DND-41 (cell line): ENCODE data around the gene CBX4.
A peak's percentile ranks its signal among the peaks of the same experiment; 100 is the strongest.

Source experiments
- ATAC-seq: fragments of 200-7000 bp; cut with Tn5 transposase; 3 replicates; pipeline ENCODE4 v1.9.1; 2021; ENCODE audit warnings: low read depth; ENCODE audit not compliant: insufficient read depth
- DNase-seq: peaks from one replicate; pipeline ENCODE4 v3.0.0-alpha.2; 2020
- H2AFZ ChIP-seq: 2 replicates; pipeline ENCODE4 v1.6.0; 2012; ENCODE audit warnings: low read depth, low read length
- H3K27ac ChIP-seq: 2 replicates; pipeline ENCODE4 v1.5.1; 2012; ENCODE audit warnings: low read length, inconsistent platforms
- H3K27me3 ChIP-seq: fragments of 200-600 bp; sonication (generic); 2 replicates; pipeline ENCODE4 v1.6.0; 2012; ENCODE audit warnings: low read length, mild to moderate bottlenecking, inconsistent platforms; ENCODE audit not compliant: insufficient read depth, poor library complexity
- H3K36me3 ChIP-seq: 2 replicates; pipeline ENCODE4 v1.5.1; 2012; ENCODE audit warnings: low read length, inconsistent platforms; ENCODE audit not compliant: insufficient read depth
- H3K4me1 ChIP-seq: 2 replicates; pipeline ENCODE4 v1.5.1; 2012; ENCODE audit warnings: mild to moderate bottlenecking, low read length; ENCODE audit not compliant: insufficient read depth
- H3K4me2 ChIP-seq: 2 replicates; pipeline ENCODE4 v1.6.0; 2012; ENCODE audit warnings: mild to moderate bottlenecking, moderate library complexity, low read length, inconsistent platforms; ENCODE audit not compliant: insufficient read depth
- H3K4me3 ChIP-seq, 2 experiments: fragments of 200-600 bp in 1 of 2; shearing (Covaris generic) in 1 of 2; 2 replicates each; pipeline ENCODE4 v1.5.1; 2012 to 2016; ENCODE audit warnings: inconsistent platforms in 2 of 2, low read length in 2 of 2, mild to moderate bottlenecking in 2 of 2, low read depth in 1 of 2, moderate library complexity in 1 of 2
- H3K79me2 ChIP-seq: 2 replicates; pipeline ENCODE4 v1.6.0; 2012; ENCODE audit warnings: low read length, inconsistent platforms; ENCODE audit not compliant: insufficient read depth
- H3K9ac ChIP-seq: 2 replicates; pipeline ENCODE4 v1.6.0; 2012; ENCODE audit warnings: low read depth, mild to moderate bottlenecking, inconsistent platforms, low read length, moderate library complexity
- H3K9me3 ChIP-seq: 2 replicates; pipeline ENCODE4 v1.5.1; 2012; ENCODE audit warnings: low read length, moderate library complexity, mild to moderate bottlenecking, inconsistent platforms; ENCODE audit not compliant: insufficient read depth, severe bottlenecking
- H4K20me1 ChIP-seq: 2 replicates; pipeline ENCODE4 v1.6.0; 2012; ENCODE audit warnings: low read length; ENCODE audit not compliant: insufficient read depth
- CTCF ChIP-seq: IDR thresholded peaks from 2 replicates; pipeline ENCODE4 v1.5.1; 2012; ENCODE audit warnings: borderline replicate concordance, low read length, moderate library complexity, mild to moderate bottlenecking; ENCODE audit not compliant: poor library complexity, severe bottlenecking; ENCODE audit errors: extremely low read depth
- EZH2 ChIP-seq: IDR thresholded peaks from 3 replicates; pipeline ENCODE4 v1.6.1; 2012; ENCODE audit warnings: borderline replicate concordance, low read depth, mild to moderate bottlenecking, moderate library complexity, low read length, inconsistent platforms; ENCODE audit not compliant: severe bottlenecking

CBX4 gene

GRCh38 chr17:79874329-79874981 lies 35.2 kb upstream of the CBX4 start:
- peak; percentile 47 for DNase-seq
- H3K9ac ChIP-seq, result no peak overlapping the region
- no peaks in the 10 kb centered on the region for H3K4me1 ChIP-seq
- H3K4me3 ChIP-seq, result no peak overlapping the region
- H3K4me2 ChIP-seq, result no peak overlapping the region
- H2AFZ ChIP-seq, result no peak overlapping the region
- no peak for TF ChIP-seq EZH2
- peak; percentile 70 for TF ChIP-seq CTCF
- ATAC-seq, result peak; percentile 88
- H3K27me3 ChIP-seq, result no peaks in the 10 kb centered on the region
- no peak overlapping the region for H3K27ac ChIP-seq
- no peaks in the 10 kb centered on the region for H4K20me1 ChIP-seq
- no peaks in the 10 kb centered on the region for H3K9me3 ChIP-seq
- H3K36me3 ChIP-seq, result no peaks in the 10 kb centered on the region
- H3K79me2 ChIP-seq, result no peaks in the 10 kb centered on the region

- no peak overlapping the region for H3K9ac ChIP-seq
- no peak overlapping the region for H2AFZ ChIP-seq
- no peak overlapping the region for H3K27ac ChIP-seq
- H3K4me2 ChIP-seq, result no peak overlapping the region
- H4K20me1 ChIP-seq, result no peaks in the 10 kb centered on the region
- TF ChIP-seq CTCF (no peak), EZH2 (no peak)
- no peaks in the 10 kb centered on the region for H3K27me3 ChIP-seq
- no peaks in the 10 kb centered on the region for H3K9me3 ChIP-seq
- no peak for ATAC-seq
- H3K4me3 ChIP-seq, result no peak overlapping the region
- H3K4me1 ChIP-seq, result no peaks in the 10 kb centered on the region
- no peaks in the 10 kb centered on the region for H3K79me2 ChIP-seq
- no peaks in the 10 kb centered on the region for H3K36me3 ChIP-seq
- DNase-seq, result no peak
Observed at GRCh38 chr17:79873583-79873982, 34.3 kb upstream of the CBX4 start.

GRCh38 chr17:79872762-79873161 lies 33.5 kb upstream of the CBX4 start:
- no peaks in the 10 kb centered on the region for H3K36me3 ChIP-seq
- H3K27me3 ChIP-seq, result no peaks in the 10 kb centered on the region
- H3K27ac ChIP-seq, result no peak overlapping the region
- H3K9me3 ChIP-seq, result no peaks in the 10 kb centered on the region
- ATAC-seq, result no peak
- no peak overlapping the region for H2AFZ ChIP-seq
- H3K4me2 ChIP-seq, result no peak overlapping the region
- H3K4me3 ChIP-seq, result no peak overlapping the region
- no peaks in the 10 kb centered on the region for H4K20me1 ChIP-seq
- H3K4me1 ChIP-seq, result no peaks in the 10 kb centered on the region
- TF ChIP-seq CTCF (no peak), EZH2 (no peak)
- no peaks in the 10 kb centered on the region for H3K79me2 ChIP-seq
- no peak overlapping the region for H3K9ac ChIP-seq
- no peak for DNase-seq

- H4K20me1 ChIP-seq, result no peaks in the 10 kb centered on the region
- no peaks in the 10 kb centered on the region for H3K36me3 ChIP-seq
- no peak for DNase-seq
- H3K79me2 ChIP-seq, result no peaks in the 10 kb centered on the region
- H3K27ac ChIP-seq, result no peak overlapping the region
- ATAC-seq, result no peak
- H3K4me2 ChIP-seq, result no peak overlapping the region
- no peaks in the 10 kb centered on the region for H3K27me3 ChIP-seq
- H3K4me1 ChIP-seq, result no peaks in the 10 kb centered on the region
- H2AFZ ChIP-seq, result no peak overlapping the region
- no peak overlapping the region for H3K4me3 ChIP-seq
- TF ChIP-seq CTCF (no peak), EZH2 (no peak)
- H3K9ac ChIP-seq, result no peak overlapping the region
- H3K9me3 ChIP-seq, result no peaks in the 10 kb centered on the region
Observed at GRCh38 chr17:79871131-79871530, 31.9 kb upstream of the CBX4 start.
